HG03354 (cell line): Measurements from ENCODE around the gene MFSD11.
A peak's percentile ranks its signal among the peaks of the same experiment; 100 is the strongest.
"Not testable (repeated sequence)": the region's sequence is repeated elsewhere in the genome, so short reads cannot be mapped to it uniquely, and the experiment has no call there.

Source experiments
- ATAC-seq: cut with Tn5 transposase; IDR thresholded peaks from one replicate; pipeline ENCODE4 v1.9.1; 2021; ENCODE audit warnings: mild to moderate bottlenecking; ENCODE audit not compliant: unreplicated experiment, poor library complexity, severe bottlenecking

Gene MFSD11

GRCh38 chr17:76725580-76726230 is 12.2 kb upstream of the MFSD11 start:
- ATAC-seq, result peak; percentile 24

DNA sequence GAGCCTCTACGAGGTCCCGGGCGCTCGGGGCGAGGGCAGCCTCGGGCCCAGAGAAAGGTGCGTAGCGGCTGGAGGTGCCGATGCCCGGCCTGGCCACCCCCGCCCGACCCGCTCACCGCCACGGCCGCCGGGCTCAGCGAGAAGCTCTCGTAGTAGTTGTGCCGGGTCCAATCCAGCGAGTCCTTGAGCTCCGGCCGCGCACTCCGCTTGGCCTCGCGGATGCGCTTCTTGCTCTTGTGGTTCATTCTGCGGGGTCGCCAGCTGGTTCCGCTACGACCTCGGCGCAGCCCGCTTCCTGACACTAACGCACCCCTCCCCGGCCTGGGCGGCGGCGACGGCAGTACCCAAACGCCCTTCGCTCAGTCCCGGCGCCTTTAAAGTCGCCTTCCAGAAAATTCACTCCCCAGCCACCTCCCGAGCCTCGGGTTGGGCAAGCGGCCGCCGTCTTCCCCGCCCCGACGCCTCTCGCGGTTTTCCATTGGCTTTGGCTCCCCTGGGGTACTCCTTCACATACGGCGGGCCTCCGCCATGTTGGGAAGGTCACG is 11.6 kb upstream of the MFSD11 start, which contains the start of gene JMJD6:
JMJD6 (minus strand) TSS at position 376 of the 545 bp plus-strand sequence; CDS start at position 245, 131 bp downstream.
- ATAC-seq, result peak; percentile 69

DNA sequence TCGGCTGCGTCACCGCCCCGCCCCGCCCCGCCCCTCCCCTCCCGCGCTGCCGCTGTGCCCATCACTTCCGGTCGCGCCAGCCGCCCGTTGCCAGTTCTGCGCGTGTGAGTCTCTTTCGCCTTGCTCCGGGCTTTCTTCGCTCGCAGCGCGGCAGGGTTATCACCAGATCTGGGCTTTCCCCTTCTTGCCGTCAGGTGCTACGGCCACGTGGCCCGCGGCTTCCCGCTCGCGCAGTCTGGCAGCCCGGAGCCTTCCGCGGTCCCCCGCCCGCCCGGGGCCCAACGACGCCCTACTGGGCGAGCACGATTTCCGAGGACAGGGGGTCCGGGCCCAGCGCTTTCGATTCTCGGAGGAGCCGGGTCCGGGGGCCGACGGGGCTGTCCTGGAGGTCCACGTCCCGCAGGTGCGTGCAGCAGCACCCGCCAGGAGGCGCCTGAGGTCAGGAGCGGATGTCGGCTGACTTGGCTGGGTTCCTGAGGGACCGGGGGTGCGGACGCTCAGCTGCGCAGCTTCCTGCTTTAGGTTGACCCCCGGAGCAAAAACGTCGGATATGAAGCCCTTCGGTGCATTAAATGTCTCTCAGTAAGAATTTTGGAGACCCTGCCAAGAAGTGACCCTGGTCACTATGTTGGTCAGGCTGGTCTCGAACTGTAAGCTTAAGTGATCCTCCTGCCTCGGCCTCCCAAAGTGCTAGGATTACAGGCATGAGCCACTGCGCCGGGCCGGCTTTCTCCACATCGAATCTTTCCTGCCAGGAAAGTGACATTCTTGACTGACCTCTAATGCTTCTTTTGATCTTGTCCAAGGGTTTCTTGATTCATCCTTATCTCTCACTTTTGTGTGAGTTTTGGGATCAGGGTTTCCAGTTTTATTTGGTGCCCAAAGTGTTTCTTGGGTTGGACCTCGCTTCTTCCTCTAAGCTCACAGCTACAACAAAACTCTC is 10.9 kb upstream of the MFSD11 start, which contains the start of gene METTL23:
METTL23 (plus strand) TSS at position 64 of the 943 bp plus-strand sequence. CDS start 2,872 bp downstream, outside the sequence.
- ATAC-seq, result peak; percentile 44

GRCh38 chr17:76727745-76728456 is 10.0 kb upstream of the MFSD11 start:
- ATAC-seq, result no peak

DNA sequence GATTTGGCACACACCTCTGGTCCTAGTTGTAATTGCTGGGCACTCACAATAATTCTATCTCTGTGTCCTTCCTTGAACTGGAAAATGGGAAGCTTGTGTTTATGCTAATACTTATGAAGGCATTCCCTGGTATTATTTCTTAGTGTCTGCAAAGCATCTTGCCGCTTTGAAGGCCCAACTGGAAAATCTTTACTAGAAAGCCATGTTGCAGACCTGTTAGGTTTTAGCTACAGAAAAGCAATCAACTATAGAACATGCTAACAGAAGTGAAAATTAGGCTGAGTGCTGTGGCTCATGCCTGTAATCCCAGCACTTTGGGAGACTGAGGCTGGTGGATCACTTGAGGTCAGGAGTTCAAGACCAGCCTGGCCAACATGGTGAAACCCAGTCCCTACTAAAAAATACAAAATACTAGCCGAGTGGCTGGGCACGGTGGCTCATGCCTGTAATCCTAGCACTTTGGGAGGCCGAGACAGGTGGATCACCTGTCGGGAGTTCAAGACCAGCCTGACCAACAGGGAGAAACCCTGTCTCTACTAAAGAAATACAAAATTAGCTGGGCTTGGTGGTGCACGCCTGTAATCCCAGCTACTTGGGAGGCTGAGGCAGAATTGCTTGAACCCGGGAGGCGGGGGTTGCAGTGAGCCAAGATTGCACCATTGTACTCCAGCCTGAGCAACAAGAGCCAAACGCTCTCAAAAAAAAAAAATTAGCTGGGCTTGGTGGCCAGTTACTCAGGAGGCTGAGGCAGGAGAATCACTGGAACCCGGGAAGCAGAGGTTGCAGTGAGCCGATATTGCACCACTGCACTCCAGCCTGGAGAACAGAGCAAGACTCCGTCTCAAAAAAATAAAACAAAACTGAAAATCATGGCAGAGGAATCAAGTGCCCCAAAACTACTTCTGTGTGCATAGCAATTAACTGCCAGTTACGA is 5.9 kb upstream of the MFSD11 start:
- not testable (repeated sequence) for ATAC-seq

DNA sequence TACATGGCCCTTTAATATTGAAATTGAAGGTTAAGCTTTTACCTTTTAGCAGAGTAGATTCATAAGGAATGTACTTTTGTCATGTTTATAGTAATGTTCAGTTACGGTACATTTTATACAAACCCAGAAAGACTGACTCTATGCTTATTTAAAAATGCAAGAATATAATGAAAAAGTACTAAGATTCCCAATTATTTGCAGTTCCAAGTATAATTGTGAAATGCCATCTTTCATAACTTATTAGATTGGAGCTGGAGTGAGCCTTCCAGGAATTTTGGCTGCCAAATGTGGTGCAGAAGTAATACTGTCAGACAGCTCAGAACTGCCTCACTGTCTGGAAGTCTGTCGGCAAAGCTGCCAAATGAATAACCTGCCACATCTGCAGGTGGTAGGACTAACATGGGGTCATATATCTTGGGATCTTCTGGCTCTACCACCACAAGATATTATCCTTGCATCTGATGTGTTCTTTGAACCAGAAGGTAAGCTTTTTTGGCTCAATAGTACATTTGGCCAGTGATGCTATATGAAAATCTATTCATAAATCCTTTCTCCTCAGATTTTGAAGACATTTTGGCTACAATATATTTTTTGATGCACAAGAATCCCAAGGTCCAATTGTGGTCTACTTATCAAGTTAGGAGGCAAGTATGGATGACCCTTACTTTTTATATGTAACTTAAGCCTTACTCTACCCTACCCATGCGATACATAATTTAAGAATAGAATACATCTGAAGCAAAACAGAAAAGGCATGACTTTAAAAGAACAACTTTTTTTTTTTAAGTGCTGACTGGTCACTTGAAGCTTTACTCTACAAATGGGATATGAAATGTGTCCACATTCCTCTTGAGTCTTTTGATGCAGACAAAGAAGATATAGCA is 4.9 kb upstream of the MFSD11 start:
- ATAC-seq, result no peak

GRCh38 chr17:76733618-76733957 is 4.3 kb upstream of the MFSD11 start:
- no peak for ATAC-seq

DNA sequence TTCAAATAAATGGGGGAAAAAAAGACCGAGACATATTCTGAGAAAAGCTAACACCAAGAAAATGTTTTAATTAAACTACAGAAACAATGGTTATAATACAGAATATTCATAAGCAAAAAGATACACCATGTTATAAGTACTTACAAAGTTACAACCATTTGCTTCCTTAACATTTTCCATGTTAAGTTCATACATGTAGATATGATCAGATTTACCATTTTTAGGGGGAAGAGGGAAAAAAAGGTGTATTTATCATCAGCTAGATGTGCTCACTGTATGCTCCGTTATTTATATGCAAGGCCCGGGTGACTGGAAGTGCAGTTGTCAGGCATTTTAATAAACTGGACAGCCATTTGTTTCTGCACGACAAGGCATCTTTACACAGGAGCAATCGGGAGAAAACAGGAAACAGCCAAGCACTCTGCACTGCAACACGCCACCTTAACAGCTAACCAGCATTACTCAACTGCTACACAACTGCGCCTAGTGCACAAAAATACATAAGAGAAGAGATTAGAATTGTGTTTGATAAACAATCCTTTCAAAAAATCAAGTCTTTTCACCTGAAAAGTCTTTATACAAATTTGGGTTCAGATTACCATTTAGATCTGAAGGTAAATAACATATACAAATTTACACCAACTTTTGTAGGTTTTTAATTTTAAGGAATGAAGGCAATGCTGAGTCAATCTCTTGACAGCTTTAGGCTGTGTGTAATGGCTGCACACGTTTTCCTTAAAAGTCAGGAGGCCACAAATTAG is 3.7 kb upstream of the MFSD11 start:
- no peak for ATAC-seq

- ATAC-seq, result no peak
Observed at GRCh38 chr17:76735006-76735405, 2.9 kb upstream of the MFSD11 start.

- no peak for ATAC-seq
Observed at GRCh38 chr17:76735586-76736348, 2.2 kb upstream of the MFSD11 start.

DNA sequence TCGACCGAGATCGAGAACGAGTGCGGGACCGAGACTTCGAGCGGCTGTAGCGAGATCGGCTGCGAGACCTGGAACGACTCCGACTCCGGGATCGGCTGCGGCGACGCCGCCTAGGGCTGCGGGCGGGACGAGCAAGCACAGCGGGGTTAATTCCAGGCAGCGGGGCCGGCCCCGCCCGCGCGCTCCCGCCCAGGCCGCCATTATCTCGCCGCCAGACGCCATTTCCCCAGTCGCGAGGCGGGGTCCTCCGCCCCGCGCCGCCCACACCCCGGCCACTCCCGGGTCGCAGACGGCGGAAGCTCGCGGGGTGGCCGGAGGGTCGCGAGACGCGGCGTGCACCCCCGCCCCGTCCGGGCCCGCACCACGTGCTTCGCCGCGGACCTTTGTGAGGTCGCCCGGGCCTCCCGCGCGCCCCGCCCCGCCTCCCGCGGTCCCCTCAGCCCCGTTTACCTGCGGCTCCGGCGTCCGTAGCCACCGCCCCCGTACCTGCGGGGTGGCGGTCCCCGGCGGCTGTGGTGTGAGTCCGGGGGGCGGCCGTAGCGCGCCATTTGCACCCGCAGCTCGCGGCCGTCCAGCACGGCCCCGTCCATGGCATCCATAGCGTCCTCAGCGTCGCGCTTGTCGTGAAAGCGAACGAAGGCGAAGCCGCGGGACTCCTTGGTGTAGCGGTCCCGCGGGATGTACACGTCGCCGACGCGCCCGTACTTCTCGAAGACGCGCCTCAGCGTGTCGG is 1.4 kb upstream of the MFSD11 start:
- peak; percentile 11 for ATAC-seq

- peak; percentile 74 for ATAC-seq
Observed at GRCh38 chr17:76737082-76737675, 740 bp upstream of the MFSD11 start, which contains the start of gene SRSF2. Gene SRSF2 (minus strand): TSS chr17:76737331. CDS start chr17:76737160, 171 bp downstream.

DNA sequence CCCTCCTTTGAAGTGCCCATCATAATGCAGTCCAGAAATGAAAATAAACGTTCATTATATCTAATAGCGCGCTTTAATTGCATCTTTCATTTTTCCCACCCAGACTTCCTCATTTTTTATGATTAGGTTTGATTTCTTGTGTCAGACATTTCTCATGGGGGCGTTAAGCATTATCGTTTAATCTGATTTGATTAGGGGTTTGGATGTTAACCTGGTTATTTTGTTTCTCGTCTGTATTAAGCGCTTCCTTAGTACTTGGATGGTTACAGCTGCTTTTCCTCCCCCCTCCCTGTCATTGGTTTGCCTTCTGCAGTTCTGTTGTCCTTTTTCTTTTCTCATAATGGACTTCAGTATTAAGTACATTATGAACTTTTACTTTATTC is 540 bp downstream of the MFSD11 start:
- ATAC-seq, result no peak

- not testable (repeated sequence) for ATAC-seq
Observed at GRCh38 chr17:76739568-76740115, 1.7 kb downstream of the MFSD11 start.
